HG02623 (cell line): ENCODE data around the gene XXYLT1.

Experiments
- ATAC-seq: cut with Tn5 transposase; IDR thresholded peaks from one replicate; pipeline ENCODE4 v1.9.1; 2021; ENCODE audit warnings: moderate library complexity; ENCODE audit not compliant: unreplicated experiment

Gene XXYLT1

GRCh38 chr3:195209083-195209846, 61.7 kb downstream of the XXYLT1 start:
- ATAC-seq, result no peak

DNA sequence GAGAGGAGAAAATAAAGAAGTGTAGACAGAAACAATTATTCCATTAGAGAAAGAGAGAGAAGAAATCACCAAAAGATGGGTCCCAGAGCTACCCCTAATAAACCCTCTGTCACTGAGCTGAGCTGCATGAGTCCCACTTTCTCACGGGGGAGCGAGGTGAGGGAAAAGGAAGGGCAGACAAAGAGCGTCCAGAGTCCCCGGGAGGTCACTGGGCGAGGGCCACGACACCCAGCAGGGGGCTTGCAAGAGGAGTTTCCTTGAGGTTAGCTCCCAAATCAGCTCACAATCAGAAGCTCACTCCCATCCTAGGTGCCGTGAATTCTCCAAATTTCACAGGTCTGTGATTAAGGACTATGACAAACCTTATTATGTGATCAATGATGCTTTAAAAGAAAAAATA, 62.3 kb downstream of the XXYLT1 start:
- ATAC-seq, result no peak

DNA sequence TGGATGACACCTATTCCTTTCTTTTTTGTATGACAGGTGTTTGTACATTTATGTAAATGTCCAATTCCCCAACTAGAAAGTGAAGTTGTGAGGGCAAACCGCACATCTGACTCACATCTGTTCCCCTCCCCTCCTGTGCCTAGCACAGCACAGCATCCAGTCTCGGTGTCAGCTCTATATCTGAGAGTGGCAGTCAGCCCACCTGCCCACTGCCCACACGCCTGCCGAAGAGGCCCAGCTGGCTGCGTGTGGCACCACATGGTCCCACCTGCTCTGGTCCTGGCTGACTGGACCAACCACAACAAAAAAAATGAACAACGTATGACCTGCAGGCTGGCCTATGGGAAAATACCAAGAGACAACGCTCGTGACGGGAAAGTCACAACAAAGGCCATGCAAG, 62.8 kb downstream of the XXYLT1 start:
- ATAC-seq, result peak; percentile 83

DNA sequence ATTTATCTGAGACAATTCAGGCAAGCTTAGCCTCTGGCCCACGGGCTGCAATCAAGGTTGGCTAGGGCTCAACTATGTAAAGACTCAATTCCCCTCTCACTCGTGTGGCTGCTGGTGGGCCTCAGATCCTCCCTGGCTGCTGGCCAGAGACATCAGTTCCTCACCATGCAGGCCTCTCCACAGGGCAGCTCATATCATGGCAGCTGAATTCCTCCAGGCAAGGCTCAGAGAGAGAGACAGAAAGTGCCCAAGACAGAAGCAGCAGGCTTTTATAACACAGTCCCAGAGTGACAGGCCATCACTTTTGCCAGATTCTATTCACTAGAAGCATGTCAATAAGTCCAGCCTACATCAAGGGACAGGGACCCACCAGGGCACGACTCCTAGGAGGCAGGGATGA, 63.2 kb downstream of the XXYLT1 start:
- no peak for ATAC-seq

- ATAC-seq, result no peak
Measured at GRCh38 chr3:195207056-195207455, 63.9 kb downstream of the XXYLT1 start.

GRCh38 chr3:195204360-195205163, 66.4 kb downstream of the XXYLT1 start:
- no peak for ATAC-seq

- no peak for ATAC-seq
Measured at GRCh38 chr3:195203606-195204005, 67.4 kb downstream of the XXYLT1 start.

DNA sequence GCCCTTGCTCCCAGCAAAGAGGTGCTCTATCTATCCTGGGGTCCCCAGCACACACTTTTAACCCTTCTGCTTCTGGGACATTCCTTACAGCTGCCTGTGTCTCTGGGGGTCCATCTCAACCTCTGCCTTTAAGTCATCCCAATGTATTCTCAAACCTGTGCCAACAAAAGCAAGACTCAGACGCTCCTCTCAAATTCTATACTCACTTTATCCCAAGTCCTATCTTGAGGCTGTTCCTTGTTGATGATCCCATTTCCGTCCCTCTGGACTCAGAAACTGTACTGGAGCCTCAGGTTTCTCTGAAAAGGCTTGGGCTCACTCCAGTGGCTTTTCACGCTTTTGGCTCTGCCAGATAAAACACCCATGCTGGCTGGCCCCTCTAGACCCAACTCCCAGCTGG, 69.7 kb downstream of the XXYLT1 start:
- no peak for ATAC-seq

DNA sequence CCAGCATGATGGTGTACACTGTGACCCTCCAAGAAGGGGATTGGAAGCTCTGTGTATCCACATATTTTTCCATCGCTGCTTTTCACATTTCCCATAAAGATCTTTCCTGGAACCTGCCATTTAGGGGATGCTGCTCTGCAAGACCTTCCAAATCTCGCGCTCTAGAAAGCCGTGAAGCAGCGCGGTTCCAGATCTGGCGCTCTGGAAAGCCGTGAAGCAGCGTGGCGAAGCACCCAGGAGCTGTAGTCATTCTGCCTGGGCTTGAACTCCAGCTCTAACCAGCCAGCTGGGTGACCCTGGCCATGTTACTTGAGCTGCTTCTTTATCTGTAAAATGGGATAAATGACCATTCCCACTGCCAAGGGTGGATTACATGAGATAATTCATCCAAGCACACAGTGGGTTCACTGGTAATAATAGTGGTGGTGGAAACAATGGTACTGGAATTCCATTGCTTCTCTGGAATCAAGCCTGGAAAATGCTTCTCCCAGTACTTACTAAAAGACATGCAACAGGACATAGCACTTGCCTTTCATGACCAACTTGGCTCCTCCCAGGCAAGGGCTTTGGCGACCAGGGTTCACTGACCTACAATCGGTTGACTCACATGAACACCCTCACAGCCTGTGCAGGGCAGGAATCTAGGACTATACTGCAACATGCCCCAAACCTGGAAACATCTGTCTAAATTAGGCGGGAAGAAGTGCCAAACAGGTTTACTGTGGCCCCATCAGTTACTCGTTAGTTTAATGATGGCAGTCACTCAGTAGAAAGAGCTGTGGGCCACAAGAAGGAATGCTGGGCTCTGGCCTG, 70.7 kb downstream of the XXYLT1 start:
- ATAC-seq, result no peak

DNA sequence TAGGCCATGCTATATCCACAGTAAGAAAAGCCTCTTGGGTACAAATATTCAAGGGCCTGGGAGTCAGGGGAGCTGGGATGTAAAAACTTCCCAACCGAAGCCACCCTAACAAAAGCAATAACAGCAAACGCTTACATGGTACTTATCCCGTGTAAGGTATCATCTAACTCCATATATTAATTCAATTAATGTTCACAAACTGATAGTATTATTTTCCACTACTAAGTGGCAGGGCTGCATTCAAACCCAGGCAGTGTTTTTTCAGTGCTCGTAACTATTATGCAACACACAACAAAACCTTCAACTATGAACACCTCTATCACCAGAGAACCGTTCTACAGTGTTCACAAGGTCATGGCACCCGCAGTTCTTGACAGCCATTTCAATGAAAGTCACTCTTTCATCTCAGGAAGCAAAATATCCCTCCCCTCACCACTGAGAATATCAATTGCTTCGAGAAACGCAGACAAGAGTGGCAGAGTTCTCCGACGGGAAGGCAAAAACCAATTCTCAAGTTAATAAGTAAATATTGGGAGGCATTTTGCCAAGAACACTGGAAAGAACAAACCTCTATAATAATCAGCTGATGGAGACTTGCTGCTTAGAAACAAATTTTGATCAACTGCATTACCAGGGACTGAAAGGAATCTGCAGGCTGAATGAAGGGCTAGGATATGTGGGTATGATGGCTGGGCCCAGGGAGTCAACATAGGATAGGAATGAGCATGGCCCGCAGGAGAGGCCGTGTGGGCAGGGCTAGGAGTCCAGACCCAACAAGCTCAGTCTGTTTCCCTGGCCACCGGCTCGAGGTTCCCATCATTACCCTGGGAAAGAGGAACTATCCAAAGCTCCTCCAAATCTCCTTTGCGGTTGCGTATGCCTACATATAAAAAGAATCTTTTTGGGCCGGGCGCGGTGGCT, 72.3 kb downstream of the XXYLT1 start:
- ATAC-seq, result no peak

DNA sequence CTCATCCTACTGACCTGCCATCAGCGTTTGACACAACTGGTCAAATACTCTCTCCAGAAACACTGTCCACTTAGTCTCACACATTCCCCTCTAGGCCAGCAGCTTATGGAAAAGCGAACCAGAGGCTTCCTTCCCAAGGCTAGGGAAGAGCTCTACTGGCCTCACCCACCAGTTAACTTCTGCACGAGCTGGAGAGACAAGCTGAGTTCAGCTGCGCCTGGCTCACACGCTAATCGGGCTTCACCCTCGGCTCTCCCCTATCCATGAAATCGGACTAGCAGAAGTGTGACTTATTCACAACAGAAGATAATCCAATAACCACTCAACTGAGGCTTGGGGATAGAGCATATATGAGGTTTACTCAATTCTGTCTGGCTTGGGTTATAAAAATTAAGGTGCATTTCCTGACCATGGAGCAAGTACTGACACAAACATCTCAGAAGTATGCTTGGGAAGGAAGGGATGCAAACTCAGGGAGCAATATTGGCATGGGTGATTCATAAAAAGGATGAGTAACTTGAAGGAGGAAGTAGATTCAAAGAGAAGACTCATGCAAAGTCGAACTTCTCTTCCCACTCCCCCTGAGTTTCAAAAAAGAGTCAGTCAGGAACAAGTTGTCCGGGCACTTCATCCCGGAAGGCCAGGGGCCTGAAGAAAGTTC, 73.1 kb downstream of the XXYLT1 start:
- ATAC-seq, result no peak

DNA sequence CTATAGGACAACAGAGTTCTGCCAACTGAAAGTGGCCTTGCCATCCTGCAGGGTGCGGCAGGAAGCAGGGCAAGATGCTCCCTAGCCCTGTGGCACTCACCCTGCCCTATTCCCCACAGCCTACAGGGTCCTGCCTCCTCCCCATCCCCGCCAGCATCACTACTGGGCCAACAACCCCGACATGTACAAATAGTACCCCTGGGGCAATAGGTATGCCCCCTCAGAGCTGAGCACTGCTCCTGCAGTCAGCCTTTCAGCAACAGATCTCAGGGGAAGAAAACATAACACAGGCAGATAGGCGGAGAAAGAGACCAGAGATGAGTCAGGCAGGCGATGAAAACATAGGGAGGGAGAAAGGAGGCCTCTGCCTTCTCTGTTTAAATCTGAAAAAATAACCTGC, 74.7 kb downstream of the XXYLT1 start:
- no peak for ATAC-seq

DNA sequence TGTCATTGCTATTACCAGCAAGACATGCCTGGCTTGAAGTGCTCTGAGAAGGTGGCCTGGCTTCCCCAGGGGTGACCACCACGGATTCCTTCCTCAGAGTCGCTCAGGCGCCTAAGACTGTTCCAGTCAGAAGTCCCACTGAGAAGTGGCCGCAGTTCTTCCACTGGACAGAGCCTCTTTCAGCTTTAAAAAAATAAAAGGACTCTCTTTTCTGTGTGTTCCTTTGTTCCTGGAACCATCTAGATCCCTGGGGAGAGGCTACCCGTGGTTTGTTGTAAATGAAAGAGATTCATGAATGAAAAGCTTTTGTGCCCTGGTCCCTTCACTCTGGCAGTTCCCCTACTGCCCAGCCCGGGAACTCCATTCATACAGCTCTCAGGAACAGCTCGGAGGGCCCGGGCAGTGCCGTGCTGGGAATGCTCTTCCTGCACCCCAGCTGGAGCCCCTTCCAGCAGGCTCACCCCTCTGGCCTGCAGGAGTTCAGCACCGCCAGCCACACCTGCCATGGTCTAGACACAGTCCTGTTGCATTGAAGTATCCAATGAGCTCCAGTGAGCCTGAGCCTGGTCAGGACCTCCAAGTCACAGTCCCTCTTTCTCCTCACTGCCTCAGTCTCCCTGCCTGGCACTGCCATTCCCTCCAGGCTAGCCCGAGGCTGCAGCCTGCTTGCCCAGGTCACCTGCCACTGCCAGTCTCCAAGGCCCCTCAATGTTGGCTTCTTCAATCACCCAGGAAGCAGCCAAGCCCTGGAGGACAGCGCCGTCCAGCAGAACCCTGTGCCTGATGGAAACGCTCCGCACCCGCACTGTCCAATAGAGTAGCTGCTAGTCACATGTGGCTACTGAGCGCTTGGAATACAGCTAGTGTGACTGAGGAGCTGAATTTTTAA, 75.4 kb downstream of the XXYLT1 start:
- ATAC-seq, result no peak

GRCh38 chr3:195194559-195195206, 76.3 kb downstream of the XXYLT1 start:
- ATAC-seq, result no peak

- no peak for ATAC-seq
Measured at GRCh38 chr3:195191580-195191979, 79.4 kb downstream of the XXYLT1 start.

GRCh38 chr3:195189821-195190220, 81.1 kb downstream of the XXYLT1 start:
- no peak for ATAC-seq

GRCh38 chr3:195188426-195188927, 82.5 kb downstream of the XXYLT1 start:
- no peak for ATAC-seq
